HEK293 (cell line): ENCODE measurements around the gene SLC6A3.

Experiments
- KLF16 ChIP-seq: fragments of 450-650 bp; formaldehyde crosslinking; IDR thresholded peaks from 2 replicates; pipeline ENCODE4 v1.5.1; 2017; ENCODE audit warnings: missing biosample characterization, missing genetic modification characterization
- PBX3 ChIP-seq: sonication (generic); formaldehyde crosslinking; IDR thresholded peaks from 2 replicates; pipeline ENCODE4 v1.8.1; 2022; ENCODE audit warnings: mild to moderate bottlenecking, moderate library complexity, missing genetic modification reagents
- TCF7L2 ChIP-seq: IDR thresholded peaks from 2 replicates; pipeline ENCODE4 v1.6.1; 2011; ENCODE audit warnings: low read depth, mild to moderate bottlenecking, inconsistent platforms, low read length, moderate library complexity, borderline replicate concordance
- ZBTB8A ChIP-seq: fragments of 450-650 bp; formaldehyde crosslinking; IDR thresholded peaks from 2 replicates; pipeline ENCODE4 v1.5.1; 2016; ENCODE audit warnings: missing biosample characterization, missing genetic modification characterization
- ZNF221 ChIP-seq: fragments of 450-650 bp; formaldehyde crosslinking; IDR thresholded peaks from 2 replicates; pipeline ENCODE4 v1.5.1; 2017; ENCODE audit warnings: missing biosample characterization, missing genetic modification characterization, borderline replicate concordance
- ZNF585B ChIP-seq: fragments of 450-650 bp; formaldehyde crosslinking; IDR thresholded peaks from 2 replicates; pipeline ENCODE4 v1.5.1; 2016; ENCODE audit warnings: missing biosample characterization, missing genetic modification characterization
- ZNF704 ChIP-seq: fragments of 450-650 bp; formaldehyde crosslinking; IDR thresholded peaks from 2 replicates; pipeline ENCODE4 v1.5.1; 2016; ENCODE audit warnings: missing biosample characterization, missing genetic modification characterization

GRCh38 chr5:1358726-1359025, 86.6 kb downstream of the SLC6A3 start:
- TF ChIP-seq ZBTB8A (tag by site-specific recombination) (no peak), PBX3 (CRISPR knock-in tag) (no peak), ZNF585B (no peak), ZNF704 (no peak), KLF16 (tag by site-specific recombination) (no peak), TCF7L2 (no peak), ZNF221 (tag by site-specific recombination) (no peak)
